SK-N-SH (cell line): ENCODE data around the gene FRY. TPM values are rescaled to one million over a fixed set of nuclear protein-coding genes. Genes with fewer than 3 reads are reported as not detected.

Source experiments
- CTCF ChIA-PET: fragments of 300-600, 350-600 bp; formaldehyde crosslinking; extraction: SDS; loops from one replicate; lab custom pipeline; 2021; lab: Yijun Ruan, JAX
- POLR2A ChIA-PET: fragments of 350-600 bp; sonication (Branson Sonifier 250); formaldehyde crosslinking; extraction: SDS; loops from one replicate; lab custom pipeline; 2020; ENCODE audit warnings: antibody characterized with exemption, inconsistent platforms; lab: Yijun Ruan, JAX
- DNase-seq: peaks from one replicate; pipeline ENCODE4 v3.0.0; 2012
- H2AFZ ChIP-seq: fragments of 200-600 bp; sonication (generic); 2 replicates; pipeline ENCODE4 v1.8.1; 2016; ENCODE audit warnings: antibody characterized with exemption, mild to moderate bottlenecking, low read depth
- H3F3A ChIP-seq: fragments of 200-600 bp; sonication (generic); replicated peaks from 2 replicates; pipeline ENCODE3; 2016; ENCODE audit warnings: antibody characterized with exemption, mild to moderate bottlenecking; ENCODE audit not compliant: insufficient read depth
- H3K27ac ChIP-seq, 2 experiments: fragments of 200-500 bp in 1 of 2; fragments of 200-600 bp in 1 of 2; sonication (Bioruptor generic) in 1 of 2; sonication (generic), shearing (Covaris generic) in 1 of 2; 2 replicates each; pipeline versions ENCODE4 v1.5.1 to v1.6.1; 2014 to 2016; ENCODE audit warnings: low read depth in 2 of 2, inconsistent platforms in 1 of 2, low read length in 1 of 2, mild to moderate bottlenecking in 1 of 2, mixed read lengths in 1 of 2
- H3K27me3 ChIP-seq: fragments of 200-600 bp; sonication (generic), shearing (Covaris generic); 2 replicates; pipeline ENCODE4 v1.6.1; 2016; ENCODE audit warnings: mixed run types; ENCODE audit not compliant: insufficient read depth
- H3K36me3 ChIP-seq, 2 experiments: fragments of 200-500 bp in 1 of 2; fragments of 200-600 bp in 1 of 2; sonication (Bioruptor generic) in 1 of 2; sonication (generic) in 1 of 2; replicated peaks in 1 of 2; 2 replicates each; pipeline versions ENCODE3 to v1.5.1; 2014 to 2016; ENCODE audit warnings: low read length in 1 of 2, mild to moderate bottlenecking in 1 of 2; ENCODE audit not compliant: insufficient read depth in 2 of 2, control insufficient read depth in 1 of 2
- H3K4me1 ChIP-seq, 2 experiments: fragments of 200-500 bp in 1 of 2; fragments of 200-600 bp in 1 of 2; sonication (Bioruptor generic) in 1 of 2; sonication (generic), shearing (Covaris generic) in 1 of 2; 2 replicates each; pipeline versions ENCODE4 v1.5.1 to v1.6.1; 2014 to 2016; ENCODE audit warnings: low read depth in 1 of 2, low read length in 1 of 2, mixed run types in 1 of 2; ENCODE audit not compliant: insufficient read depth in 2 of 2, control insufficient read depth in 1 of 2
- H3K4me2 ChIP-seq: fragments of 200-600 bp; sonication (generic), shearing (Covaris generic); 2 replicates; pipeline ENCODE4 v1.6.1; 2017; ENCODE audit warnings: mixed run types
- H3K4me3 ChIP-seq, 2 experiments: fragments of 200-500 bp in 1 of 2; fragments of 200-600 bp in 1 of 2; sonication (Bioruptor generic) in 1 of 2; sonication (generic), shearing (Covaris generic) in 1 of 2; 2 replicates each; pipeline versions ENCODE4 v1.5.1 to v1.8.1; 2014 to 2016; ENCODE audit warnings: low read depth in 2 of 2, inconsistent platforms in 1 of 2, low read length in 1 of 2, mild to moderate bottlenecking in 1 of 2, mixed read lengths in 1 of 2, moderate library complexity in 1 of 2
- H3K79me2 ChIP-seq: fragments of 200-600 bp; sonication (generic); 2 replicates; pipeline ENCODE4 v1.8.1; 2017; ENCODE audit warnings: mild to moderate bottlenecking; ENCODE audit not compliant: insufficient read depth
- H3K9ac ChIP-seq: fragments of 200-600 bp; sonication (generic); 2 replicates; pipeline ENCODE4 v1.6.1; 2017; ENCODE audit warnings: mixed run types
- H3K9me2 ChIP-seq: fragments of 200-600 bp; sonication (generic); 2 replicates; pipeline ENCODE4 v1.6.1; 2017; ENCODE audit warnings: mixed run types
- H3K9me3 ChIP-seq: fragments of 200-600 bp; sonication (generic); 2 replicates; pipeline ENCODE4 v1.6.1; 2017; ENCODE audit warnings: mixed run types, mild to moderate bottlenecking, moderate library complexity
- H4K20me1 ChIP-seq: fragments of 200-600 bp; sonication (generic); 2 replicates; pipeline ENCODE4 v1.6.1; 2017; ENCODE audit warnings: mild to moderate bottlenecking, mixed run types; ENCODE audit not compliant: insufficient read depth
- ELF1 ChIP-seq: IDR thresholded peaks from 2 replicates; pipeline ENCODE4 v1.4.0; 2012
- EZH2phosphoT487 ChIP-seq: fragments of 200-600 bp; sonication (generic); IDR thresholded peaks from 2 replicates; pipeline ENCODE4 v1.6.1; 2017; ENCODE audit warnings: low read depth, mixed run types, mild to moderate bottlenecking, antibody characterized with exemption, moderate library complexity, borderline replicate concordance
- FOSL2 ChIP-seq: IDR thresholded peaks from 2 replicates; pipeline ENCODE4 v1.4.0; 2012; ENCODE audit warnings: low read depth, mild to moderate bottlenecking, moderate library complexity, borderline replicate concordance
- GABPA ChIP-seq: IDR thresholded peaks from 2 replicates; pipeline ENCODE4 v1.4.0; 2012; ENCODE audit warnings: low read depth, mild to moderate bottlenecking
- GATA2 ChIP-seq: sonication (generic); formaldehyde crosslinking; IDR thresholded peaks from 2 replicates; pipeline ENCODE4 v1.5.0; 2020; ENCODE audit warnings: mild to moderate bottlenecking, missing genetic modification reagents
- IRF3 ChIP-seq: fragments of 150-350 bp; IDR thresholded peaks from 2 replicates; pipeline ENCODE4 v1.6.1; 2016; ENCODE audit warnings: mild to moderate bottlenecking, low read depth, low read length
- NFIC ChIP-seq: IDR thresholded peaks from 2 replicates; pipeline ENCODE4 v1.4.0; 2012; ENCODE audit warnings: borderline replicate concordance
- NRF1 ChIP-seq: IDR thresholded peaks from 2 replicates; pipeline ENCODE4 v1.6.1; 2012; ENCODE audit warnings: low read depth, mild to moderate bottlenecking, low read length
- RCOR1 ChIP-seq: fragments of 150-350 bp; IDR thresholded peaks from 2 replicates; pipeline ENCODE4 v1.6.1; 2017; ENCODE audit warnings: antibody characterized with exemption, low read length
- REST ChIP-seq: IDR thresholded peaks from 2 replicates; pipeline ENCODE4 v1.6.1; 2012; ENCODE audit warnings: mild to moderate bottlenecking, low read depth, low read length, moderate library complexity
- RFX5 ChIP-seq: IDR thresholded peaks from 2 replicates; pipeline ENCODE4 v1.6.1; 2012; ENCODE audit warnings: mild to moderate bottlenecking, improper control_type of control experiment, low read length
- RXRA ChIP-seq: IDR thresholded peaks from 2 replicates; pipeline ENCODE4 v1.4.0; 2012; ENCODE audit warnings: low read depth, mild to moderate bottlenecking, borderline replicate concordance
- SMC3 ChIP-seq: IDR thresholded peaks from 2 replicates; pipeline ENCODE4 v1.6.1; 2012; ENCODE audit warnings: low read depth, low read length, improper control_type of control experiment
- TAF1 ChIP-seq: IDR thresholded peaks from 2 replicates; pipeline ENCODE4 v1.6.1; 2012; ENCODE audit warnings: low read depth, mild to moderate bottlenecking, low read length, moderate library complexity, borderline replicate concordance
- TCF12 ChIP-seq: IDR thresholded peaks from 2 replicates; pipeline ENCODE4 v1.4.0; 2012
- ZBTB33 ChIP-seq: IDR thresholded peaks from 2 replicates; pipeline ENCODE4 v1.4.0; 2012; ENCODE audit warnings: low read depth, borderline replicate concordance
- WGBS: methylation state at CpG from one replicate; pipeline ENCODE4 v1.1.6; 2017; ENCODE audit warnings: low lambda C conversion rate; 5-methylcytosine and 5-hydroxymethylcytosine counted together
- polyA plus RNA-seq, 3 experiments: library from polyadenylated mRNA; depleted of rRNA; stranded (reverse); fragments of >200 nt; gene quantifications; 2 replicates each; pipeline ENCODE4 v1.2.3, GENCODE V29; 2012
- TF ChIP-seq, protein P1 (sequence below): fragments of 150-350 bp; IDR thresholded peaks from 2 replicates; pipeline ENCODE4 v1.6.1; 2017; ENCODE audit warnings: antibody characterized with exemption, low read length, low read depth, borderline replicate concordance

The FRY gene
- polyA plus RNA-seq, 1 of the 3 experiments (the other 2 are of a cell fraction), result 1.4 TPM

DNA sequence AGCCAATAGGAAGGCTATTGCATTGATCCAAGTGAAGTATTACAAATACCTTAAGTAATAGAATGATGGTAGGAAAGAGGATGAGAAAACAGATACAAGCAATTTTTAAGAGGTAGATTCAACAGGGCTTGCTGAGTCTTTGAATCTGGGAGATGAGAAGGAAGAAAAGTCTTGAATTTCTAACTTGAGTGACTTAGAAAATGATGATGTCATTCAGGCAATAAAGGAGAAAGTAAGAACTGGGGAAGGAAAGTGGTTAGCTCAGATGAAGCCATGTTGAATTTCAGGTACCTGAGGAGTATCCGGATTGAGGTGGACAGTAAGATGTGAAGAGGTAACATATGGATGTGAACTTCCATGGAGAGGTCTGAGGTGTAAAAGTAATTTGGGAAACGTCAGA lies 15.5 kb upstream of the FRY start:
- POLR2A ChIA-PET, result no interaction called here
- no peak for TF ChIP-seq REST
- no peak for TF ChIP-seq NRF1
- TF ChIP-seq GATA2 (CRISPR knock-in tag), result no peak
- no peak for TF ChIP-seq TCF12
- TF ChIP-seq ZBTB33, result no peak
- no peak for TF ChIP-seq ELF1
- TF ChIP-seq TAF1, result no peak
- Histone ChIP-seq H3K4me1 (no peaks in the 10 kb centered on the region; a peak in 1 of 4 replicates), H4K20me1 (no peaks in the 10 kb centered on the region), H3K27me3 (no peaks in the 10 kb centered on the region), H3K9ac (no peak overlapping the region), H3K4me3 (no peak overlapping the region), H3K9me3 (no peaks in the 10 kb centered on the region), H3K79me2 (no peaks in the 10 kb centered on the region), H3K9me2 (no peaks in the 10 kb centered on the region), H3K4me2 (no peak overlapping the region), H3F3A (no peaks in the 10 kb centered on the region), H3K36me3 (no peaks in the 10 kb centered on the region), H2AFZ (no peak overlapping the region), H3K27ac (no peak overlapping the region)
- no peak for DNase-seq
- 75% methylated on average over 2 of the region's 2 CpGs for WGBS
- CTCF ChIA-PET, result interaction anchor here (1.1 to 1.6 kb wide), 4 partner anchors 49 to 565 kb away, joined by 3 to 4 read pairs (median 3); no protein-coding TSS in a partner anchor

DNA sequence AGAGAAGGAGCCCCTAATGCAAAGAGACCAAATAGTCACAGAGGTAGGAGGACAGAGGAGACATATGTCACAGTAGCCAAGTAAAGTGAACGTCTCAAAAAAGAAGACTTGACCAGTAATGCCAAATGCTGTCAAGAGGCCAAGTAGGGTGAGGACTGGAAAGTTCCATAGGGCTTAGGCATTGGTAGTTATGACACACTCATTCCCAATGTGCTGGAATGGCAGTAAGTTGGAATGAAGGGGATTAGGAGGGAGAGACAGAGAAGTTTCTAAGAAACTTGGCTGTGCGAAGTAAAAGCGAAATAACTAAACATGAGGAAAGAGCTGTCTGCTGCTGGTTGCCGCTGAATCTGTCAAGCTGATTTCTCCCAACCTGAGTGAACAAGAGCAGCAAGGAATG lies 14.9 kb upstream of the FRY start:
- H3K4me2 ChIP-seq, result no peak overlapping the region
- H3K36me3 ChIP-seq, result no peaks in the 10 kb centered on the region
- H3K27ac ChIP-seq, result no peak overlapping the region
- ChIA-PET POLR2A (no interaction called here), CTCF (interaction anchor here (1.1 to 1.6 kb wide), 4 partner anchors 49 to 293 kb away, joined by 3 to 4 read pairs (median 3); no protein-coding TSS in a partner anchor)
- no peak overlapping the region for H2AFZ ChIP-seq
- no peak overlapping the region for H3K9ac ChIP-seq
- H3K9me2 ChIP-seq, result no peaks in the 10 kb centered on the region
- H3K27me3 ChIP-seq, result no peaks in the 10 kb centered on the region
- DNase-seq, result no peak
- no peaks in the 10 kb centered on the region for H3K9me3 ChIP-seq
- H4K20me1 ChIP-seq, result no peaks in the 10 kb centered on the region
- 88% methylated on average over 4 of the region's 4 CpGs for WGBS
- H3F3A ChIP-seq, result no peaks in the 10 kb centered on the region
- H3K79me2 ChIP-seq, result no peaks in the 10 kb centered on the region
- H3K4me1 ChIP-seq, result no peaks in the 10 kb centered on the region; a peak in 1 of 4 replicates
- H3K4me3 ChIP-seq, result no peak overlapping the region
- TF ChIP-seq EZH2phosphoT487, result no peak
- no peak for TF ChIP-seq GABPA
- TF ChIP-seq GATA2 (CRISPR knock-in tag), result no peak
- no peak for TF ChIP-seq NRF1
- no peak for TF ChIP-seq RXRA
- TF ChIP-seq ZBTB33, result no peak
- TF ChIP-seq, protein P1, sequence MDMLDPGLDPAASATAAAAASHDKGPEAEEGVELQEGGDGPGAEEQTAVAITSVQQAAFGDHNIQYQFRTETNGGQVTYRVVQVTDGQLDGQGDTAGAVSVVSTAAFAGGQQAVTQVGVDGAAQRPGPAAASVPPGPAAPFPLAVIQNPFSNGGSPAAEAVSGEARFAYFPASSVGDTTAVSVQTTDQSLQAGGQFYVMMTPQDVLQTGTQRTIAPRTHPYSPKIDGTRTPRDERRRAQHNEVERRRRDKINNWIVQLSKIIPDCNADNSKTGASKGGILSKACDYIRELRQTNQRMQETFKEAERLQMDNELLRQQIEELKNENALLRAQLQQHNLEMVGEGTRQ, result no peak
- TF ChIP-seq SMC3, result no peak
- TF ChIP-seq IRF3, result no peak
- TF ChIP-seq NFIC, result no peak
- TF ChIP-seq RFX5, result no peak
- TF ChIP-seq RCOR1, result no peak
- no peak for TF ChIP-seq FOSL2
